Esophagus muscularis mucosa (tissue), 4 donors: ENCODE data around the gene HELZ. TPM values are rescaled to one million over a fixed set of nuclear protein-coding genes. Genes with fewer than 3 reads are reported as not detected.

Experiments
- DNase-seq: peaks from one replicate; pipeline ENCODE4 v3.0.0-alpha.2; 2017; ENCODE audit errors: extremely low spot score
- H3K27ac ChIP-seq, 4 donors: fragments of 200-600 bp; sonication (generic); replicated peaks in 1 of 4; 1 replicate in 3 of 4; 2 replicates in 1 of 4; pipeline ENCODE4 v1.5.1; 2016 to 2019; ENCODE audit warnings: mild to moderate bottlenecking in 1 of 4
- H3K27me3 ChIP-seq, 4 donors: fragments of 200-600 bp; sonication (generic); one replicate each; pipeline versions ENCODE4 v1.5.1 to v1.6.0; 2016 to 2019
- H3K36me3 ChIP-seq, 4 donors: fragments of 200-600 bp; sonication (generic); one replicate each; pipeline ENCODE4 v1.5.1; 2016 to 2019
- H3K4me1 ChIP-seq, 4 donors: fragments of 200-600 bp; sonication (generic); one replicate each; pipeline ENCODE4 v1.5.1; 2016 to 2019
- H3K4me3 ChIP-seq, 4 donors: fragments of 200-600 bp; sonication (generic); 1 replicate in 2 of 4; 2 replicates in 2 of 4; pipeline ENCODE4 v1.5.1; 2016 to 2019; ENCODE audit warnings: mild to moderate bottlenecking in 4 of 4, moderate library complexity in 1 of 4
- H3K9me3 ChIP-seq, 4 donors: fragments of 200-600 bp; sonication (generic); 1 replicate in 3 of 4; 2 replicates in 1 of 4; pipeline ENCODE4 v1.5.1; 2016 to 2019
- EP300 ChIP-seq: sonication (generic); formaldehyde crosslinking; IDR thresholded peaks from one replicate; pipeline ENCODE4 v1.6.1; 2017; ENCODE audit warnings: antibody characterized with exemption
- POLR2A ChIP-seq: fragments of 450-650 bp; IDR thresholded peaks from one replicate; pipeline ENCODE4 v1.6.1; 2017; ENCODE audit warnings: antibody characterized with exemption, moderate library complexity, mild to moderate bottlenecking, low read depth
- POLR2AphosphoS5 ChIP-seq, 2 donors: sonication (generic); formaldehyde crosslinking; IDR thresholded peaks; one replicate each; pipeline ENCODE4 v1.6.1; 2017; ENCODE audit warnings: antibody characterized with exemption in 2 of 2
- WGBS: methylation state at CpG from one replicate; pipeline ENCODE4 v1.1.5; 2018; 5-methylcytosine and 5-hydroxymethylcytosine counted together
- intact Hi-C: fragments of 100-400 bp; cut with DNase I; formaldehyde crosslinking; loops from one replicate; pipeline ENCODE4 v1.15.1; 2023
- total RNA-seq, 4 donors: library from RNA; depleted of rRNA; stranded (reverse); fragments of >200 nt; gene quantifications; one replicate each; pipeline versions ENCODE4 v1.1.0 to v1.2.1, GENCODE V29; 2016
- TF ChIP-seq, protein P1 (sequence below), 3 experiments: fragments of 200-600 bp in 2 of 3; fragments of 450-650 bp in 1 of 3; sonication (generic) in 2 of 3; IDR thresholded peaks; one replicate each; pipeline ENCODE4 v1.5.1; 2017 to 2019; ENCODE audit warnings: antibody characterized with exemption in 3 of 3, mild to moderate bottlenecking in 2 of 3, moderate library complexity in 1 of 3

The HELZ gene
- total RNA-seq, 4 donors from 2014 or later: 35.0 to 62.3 (median 45.8) TPM

DNA sequence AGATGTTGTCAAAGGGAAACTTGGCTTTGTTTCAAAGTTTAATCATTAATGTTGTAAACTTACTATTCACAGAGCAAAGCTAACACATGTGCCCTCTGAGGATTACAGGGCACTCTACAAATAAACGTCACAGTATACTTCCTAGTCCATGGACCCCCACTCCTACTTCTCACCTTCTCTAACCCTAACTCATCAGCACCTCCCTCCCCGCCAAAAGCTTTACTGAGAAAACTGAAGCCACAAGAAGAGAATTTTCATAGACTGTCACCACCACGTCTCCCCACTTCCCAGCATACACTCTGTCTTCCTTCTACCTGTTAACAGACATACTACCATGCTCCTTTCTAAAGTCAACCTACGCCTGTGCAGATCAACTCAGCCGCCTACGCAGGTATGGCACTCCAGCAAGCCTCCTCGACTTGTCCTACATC, 29.0 kb downstream of the HELZ start:
- DNase-seq: no peak
- Histone ChIP-seq H3K27me3 (no peaks in the 10 kb centered on the region), H3K9me3 (no peaks in the 10 kb centered on the region), H3K27ac (no peak overlapping the region), H3K4me3 (no peak overlapping the region), H3K4me1 (peaks cover 12 to 55% (median 40%) of the 10 kb centered on the region in 4 donors), H3K36me3 (peaks cover 4 to 37% (median 22%) of the 10 kb centered on the region in 4 donors)
- intact Hi-C loops: no loop called here
- no peak for TF ChIP-seq POLR2AphosphoS5 (IDR thresholded peaks at IDR 0.05)
- TF ChIP-seq, protein P1, sequence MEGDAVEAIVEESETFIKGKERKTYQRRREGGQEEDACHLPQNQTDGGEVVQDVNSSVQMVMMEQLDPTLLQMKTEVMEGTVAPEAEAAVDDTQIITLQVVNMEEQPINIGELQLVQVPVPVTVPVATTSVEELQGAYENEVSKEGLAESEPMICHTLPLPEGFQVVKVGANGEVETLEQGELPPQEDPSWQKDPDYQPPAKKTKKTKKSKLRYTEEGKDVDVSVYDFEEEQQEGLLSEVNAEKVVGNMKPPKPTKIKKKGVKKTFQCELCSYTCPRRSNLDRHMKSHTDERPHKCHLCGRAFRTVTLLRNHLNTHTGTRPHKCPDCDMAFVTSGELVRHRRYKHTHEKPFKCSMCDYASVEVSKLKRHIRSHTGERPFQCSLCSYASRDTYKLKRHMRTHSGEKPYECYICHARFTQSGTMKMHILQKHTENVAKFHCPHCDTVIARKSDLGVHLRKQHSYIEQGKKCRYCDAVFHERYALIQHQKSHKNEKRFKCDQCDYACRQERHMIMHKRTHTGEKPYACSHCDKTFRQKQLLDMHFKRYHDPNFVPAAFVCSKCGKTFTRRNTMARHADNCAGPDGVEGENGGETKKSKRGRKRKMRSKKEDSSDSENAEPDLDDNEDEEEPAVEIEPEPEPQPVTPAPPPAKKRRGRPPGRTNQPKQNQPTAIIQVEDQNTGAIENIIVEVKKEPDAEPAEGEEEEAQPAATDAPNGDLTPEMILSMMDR (IDR thresholded peaks at IDR 0.05): no peak
- TF ChIP-seq POLR2A: no peak
- TF ChIP-seq EP300: no peak
- 86% methylated on average over 7 of the region's 7 CpGs for WGBS

DNA sequence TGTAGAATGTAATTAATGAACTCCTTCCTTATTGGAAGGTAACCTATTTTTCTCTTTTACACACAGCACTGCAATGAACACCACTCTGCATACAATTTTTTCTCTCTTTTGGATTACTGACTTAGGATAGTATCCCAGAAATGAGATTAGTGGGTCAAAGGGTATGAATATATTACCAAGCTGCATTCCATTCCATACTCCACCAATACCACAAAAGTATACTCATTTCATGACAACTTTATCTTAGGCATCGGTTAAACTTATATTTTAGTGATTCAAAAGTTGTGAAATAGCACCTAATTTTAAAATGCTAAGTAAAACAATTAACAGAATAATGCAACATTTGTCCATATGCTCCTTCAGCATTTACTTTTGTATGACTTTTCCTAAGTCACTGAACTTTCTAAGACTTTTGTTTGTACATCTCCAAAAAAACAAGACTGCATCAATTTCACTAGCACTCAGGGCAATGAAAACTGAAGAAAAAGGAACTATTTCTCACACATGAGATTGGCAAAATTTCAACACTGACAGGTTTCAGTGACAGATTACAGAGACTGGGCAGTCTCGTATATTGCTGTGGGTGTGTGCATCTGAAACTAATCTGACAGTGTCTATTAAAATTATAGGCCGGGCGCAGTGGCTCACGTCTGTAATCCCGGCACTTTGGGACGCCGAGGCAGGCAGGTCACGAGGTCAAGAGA, 32.1 kb downstream of the HELZ start:
- no peak overlapping the region for H3K27ac ChIP-seq
- TF ChIP-seq POLR2AphosphoS5 (IDR thresholded peaks at IDR 0.05): no peak
- no peak for DNase-seq
- no peaks in the 10 kb centered on the region for H3K9me3 ChIP-seq
- H3K36me3 ChIP-seq: peaks cover 0 to 27% (median 14%) of the 10 kb centered on the region in 4 donors
- 56% methylated on average over 9 of the region's 9 CpGs for WGBS
- peaks cover 10 to 34% (median 29%) of the 10 kb centered on the region in 4 donors for H3K4me1 ChIP-seq
- intact Hi-C loops: no loop called here
- H3K4me3 ChIP-seq: no peak overlapping the region
- H3K27me3 ChIP-seq: no peaks in the 10 kb centered on the region

DNA sequence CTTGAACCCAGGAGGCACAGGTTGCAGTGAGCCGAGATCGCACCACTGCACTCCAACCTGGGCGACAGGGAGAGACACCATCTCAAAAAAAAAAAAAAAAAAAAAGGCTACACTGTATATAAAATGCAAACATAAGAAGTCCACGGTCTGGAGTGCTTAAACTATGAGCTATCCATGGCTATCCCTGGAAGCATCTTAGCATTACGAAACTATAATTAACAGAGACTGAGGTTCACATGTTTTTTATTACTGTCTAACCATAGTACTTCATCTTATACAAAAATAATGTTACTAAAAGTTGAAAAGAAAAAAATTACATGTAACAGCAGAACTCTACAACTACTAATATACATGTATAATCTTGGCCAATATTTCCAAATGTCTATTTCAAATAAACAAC, 32.8 kb downstream of the HELZ start:
- no peaks in the 10 kb centered on the region for H3K9me3 ChIP-seq
- intact Hi-C loops: no loop called here
- no peaks in the 10 kb centered on the region for H3K27me3 ChIP-seq
- H3K36me3 ChIP-seq: peaks cover 0 to 20% (median 11%) of the 10 kb centered on the region in 4 donors
- 88% methylated on average over 5 of the region's 5 CpGs for WGBS
- no peak overlapping the region for H3K27ac ChIP-seq
- H3K4me3 ChIP-seq: no peak overlapping the region
- TF ChIP-seq POLR2A (no peak), POLR2AphosphoS5 (IDR thresholded peaks at IDR 0.05) (no peak), EP300 (no peak)
- TF ChIP-seq, protein P1 (IDR thresholded peaks at IDR 0.05): no peak
- no peak for DNase-seq
- H3K4me1 ChIP-seq: peaks cover 10 to 34% (median 28%) of the 10 kb centered on the region in 4 donors

DNA sequence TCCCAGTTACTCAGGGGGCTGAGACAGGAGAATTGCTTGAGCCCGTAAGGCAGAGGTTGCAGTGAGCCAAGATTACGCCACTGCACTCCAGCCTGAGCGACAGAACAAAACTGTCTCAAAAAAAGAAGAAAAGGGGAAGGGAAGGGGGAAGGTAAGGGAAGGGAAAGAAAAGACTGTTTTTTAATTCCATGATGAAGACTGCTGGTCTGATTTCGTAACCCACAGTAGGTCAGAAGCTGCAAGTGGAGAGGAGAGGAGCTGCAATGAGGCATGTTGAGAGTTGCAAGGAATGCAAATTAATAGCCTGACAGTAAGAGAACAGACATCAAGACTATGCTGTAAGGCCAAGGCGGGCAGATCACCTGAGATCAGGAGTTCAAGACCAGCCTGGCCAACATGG, 33.3 kb downstream of the HELZ start:
- no peak for DNase-seq
- Histone ChIP-seq H3K4me3 (no peak overlapping the region), H3K4me1 (peaks cover 10 to 30% (median 24%) of the 10 kb centered on the region in 4 donors), H3K9me3 (no peaks in the 10 kb centered on the region), H3K27me3 (no peaks in the 10 kb centered on the region), H3K27ac (no peak overlapping the region), H3K36me3 (peaks cover 0 to 15% (median 9%) of the 10 kb centered on the region in 4 donors)
- WGBS: 88% methylated on average over 5 of the region's 5 CpGs
- intact Hi-C loops: no loop called here
- TF ChIP-seq, protein P1 (IDR thresholded peaks at IDR 0.05): no peak
- TF ChIP-seq POLR2A (no peak), EP300 (no peak), POLR2AphosphoS5 (IDR thresholded peaks at IDR 0.05) (no peak)

DNA sequence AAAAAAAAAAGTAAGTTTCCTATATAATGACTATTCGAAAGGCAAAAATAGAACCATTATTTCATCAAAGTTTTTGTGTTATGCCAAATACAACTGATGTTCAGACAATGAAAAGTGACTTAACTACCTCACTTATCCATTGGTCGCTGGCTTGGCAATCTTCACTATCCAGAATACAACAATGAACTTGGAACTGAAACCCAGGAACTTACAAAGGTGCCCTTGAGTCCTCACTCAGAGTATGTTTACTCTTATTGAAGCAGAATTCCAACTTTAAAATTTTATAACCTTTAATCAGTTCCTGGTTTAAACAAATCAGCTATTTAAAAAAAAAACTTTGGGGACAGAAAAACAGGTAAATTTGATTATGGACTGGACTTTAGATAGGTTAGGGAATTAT, 34.1 kb downstream of the HELZ start:
- H3K9me3 ChIP-seq: no peaks in the 10 kb centered on the region
- intact Hi-C loops: no loop called here
- H3K36me3 ChIP-seq: peaks cover 0 to 13% (median 8%) of the 10 kb centered on the region in 4 donors
- no peaks in the 10 kb centered on the region for H3K27me3 ChIP-seq
- H3K27ac ChIP-seq: no peak overlapping the region
- WGBS: 80% methylated on average over 2 of the region's 2 CpGs
- peaks cover 6 to 22% (median 17%) of the 10 kb centered on the region in 4 donors for H3K4me1 ChIP-seq
- H3K4me3 ChIP-seq: no peak overlapping the region
- DNase-seq: no peak
- TF ChIP-seq POLR2A (no peak), EP300 (no peak), POLR2AphosphoS5 (IDR thresholded peaks at IDR 0.05) (no peak)
- TF ChIP-seq, protein P1 (IDR thresholded peaks at IDR 0.05): no peak
